Activated CD4-positive, alpha-beta T cell treated with anti-CD3 and anti-CD28 coated beads, Interleukin-2, amount 50 U/mL, for 48 hours (primary cell): Measurements from ENCODE around the gene GDA.

Experiments used
- DNase-seq, 2 experiments: peaks; one replicate each; pipeline ENCODE4 v3.0.0-alpha.2; 2020

The GDA gene

GRCh38 chr9:72150661-72151060, 1.4 kb downstream of the GDA start:
- DNase-seq: no peak

GRCh38 chr9:72151104-72151503, 1.9 kb downstream of the GDA start:
- DNase-seq: no peak

- no peak for DNase-seq
Measured at GRCh38 chr9:72154468-72155285, 5.4 kb downstream of the GDA start.

DNA sequence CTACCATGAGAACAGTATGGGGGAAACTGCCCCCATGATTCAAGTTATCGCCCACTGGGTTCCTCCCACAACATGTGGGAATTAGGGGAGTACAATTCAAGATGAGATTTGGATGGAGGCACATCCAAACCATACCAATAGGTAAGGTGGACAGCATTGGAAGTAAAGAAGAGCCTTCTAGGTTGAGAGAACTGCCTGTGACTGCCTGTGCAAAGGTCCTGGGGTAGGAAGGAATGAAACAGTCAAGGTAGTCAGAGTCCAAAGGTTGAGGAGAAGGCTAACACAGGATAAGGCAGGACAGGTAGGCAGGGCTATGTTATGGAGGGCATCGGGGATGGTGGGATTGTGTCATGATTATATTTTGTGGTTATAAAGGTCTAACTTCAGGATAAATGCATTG, 6.1 kb downstream of the GDA start:
- no peak for DNase-seq

- no peak for DNase-seq
Measured at GRCh38 chr9:72156586-72156985, 7.3 kb downstream of the GDA start.

DNA sequence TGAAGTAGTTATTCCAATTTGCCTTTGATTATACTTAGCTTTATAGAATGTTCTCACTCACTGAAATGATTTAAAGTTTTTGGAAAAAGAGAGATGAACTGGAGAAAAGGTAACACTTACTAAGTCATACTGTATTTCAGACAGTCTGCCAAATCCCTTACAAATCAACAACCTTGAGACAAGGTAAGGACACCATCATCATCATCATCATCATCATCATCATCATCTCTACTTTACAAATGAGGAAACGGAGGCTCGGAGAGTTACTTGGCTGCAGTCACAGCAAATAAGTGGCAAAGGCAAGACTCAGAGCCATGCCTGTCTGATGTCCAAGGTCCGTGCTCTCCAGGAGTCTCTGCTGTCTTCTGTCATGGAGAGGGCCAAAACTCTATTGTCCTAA, 9.4 kb downstream of the GDA start:
- no peak for DNase-seq

- no peak for DNase-seq
Measured at GRCh38 chr9:72160446-72161123, 11.3 kb downstream of the GDA start.

DNA sequence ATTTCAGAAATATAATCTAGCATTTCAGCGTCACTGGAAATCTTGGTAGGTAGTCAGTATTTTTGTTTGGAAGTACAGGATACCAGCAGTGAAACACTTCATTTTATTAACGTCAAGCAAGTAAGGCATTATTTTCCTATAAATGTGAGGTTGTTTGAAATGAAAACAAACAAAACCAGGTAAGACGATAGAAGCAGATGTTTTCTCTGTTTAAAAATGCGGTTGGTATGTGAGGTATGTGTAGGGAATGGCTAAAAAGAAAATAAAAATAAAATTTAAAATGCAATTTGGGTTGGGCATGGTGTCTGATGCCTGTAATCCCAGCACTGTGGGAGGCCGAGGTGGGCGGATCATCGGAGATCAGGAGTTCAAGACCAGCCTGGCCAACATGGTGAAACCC, 16.1 kb downstream of the GDA start:
- DNase-seq: no peak

GRCh38 chr9:72165821-72166547, 16.7 kb downstream of the GDA start:
- no peak for DNase-seq

GRCh38 chr9:72168075-72168474, 18.8 kb downstream of the GDA start:
- no peak for DNase-seq

DNA sequence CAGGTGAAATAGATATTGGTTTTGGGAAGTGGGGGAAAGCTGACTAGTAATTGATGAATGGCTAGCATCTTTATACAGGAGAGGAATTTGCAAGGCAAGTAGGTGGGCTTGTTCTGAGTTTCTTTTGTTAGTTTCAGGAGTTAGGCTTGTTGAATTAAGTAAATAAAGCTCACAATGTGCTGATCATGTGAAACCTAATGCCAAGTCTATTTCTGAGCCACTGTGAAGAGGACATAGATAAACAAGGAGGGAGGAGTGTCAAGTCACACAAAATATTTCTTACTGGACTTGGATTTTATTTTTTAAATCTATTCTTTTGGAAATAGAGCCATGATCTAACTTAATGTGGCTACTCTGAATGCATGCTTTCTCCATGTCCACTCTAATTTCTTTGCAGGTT, 19.9 kb downstream of the GDA start:
- no peak for DNase-seq

GRCh38 chr9:72173080-72173479, 23.8 kb downstream of the GDA start:
- no peak for DNase-seq

DNA sequence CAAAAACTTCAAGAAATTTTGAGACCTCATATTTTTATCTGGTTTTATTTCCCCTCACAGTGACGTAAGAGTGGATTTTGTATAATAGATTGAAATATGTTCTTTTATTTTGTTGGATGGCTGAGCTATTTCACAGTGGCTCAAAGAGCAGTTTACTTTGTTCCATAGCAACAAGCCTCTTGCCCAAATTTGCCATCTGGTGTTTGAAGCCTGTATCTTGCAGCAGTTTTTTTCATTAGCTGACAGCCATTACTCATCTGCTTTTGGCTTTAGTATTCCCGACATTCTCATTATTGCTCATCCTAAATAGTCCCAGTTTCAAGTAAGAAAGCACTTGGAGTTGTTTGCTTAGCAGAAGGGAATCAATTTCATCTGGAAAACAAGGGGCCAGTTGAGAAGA, 36.3 kb downstream of the GDA start:
- no peak for DNase-seq

DNA sequence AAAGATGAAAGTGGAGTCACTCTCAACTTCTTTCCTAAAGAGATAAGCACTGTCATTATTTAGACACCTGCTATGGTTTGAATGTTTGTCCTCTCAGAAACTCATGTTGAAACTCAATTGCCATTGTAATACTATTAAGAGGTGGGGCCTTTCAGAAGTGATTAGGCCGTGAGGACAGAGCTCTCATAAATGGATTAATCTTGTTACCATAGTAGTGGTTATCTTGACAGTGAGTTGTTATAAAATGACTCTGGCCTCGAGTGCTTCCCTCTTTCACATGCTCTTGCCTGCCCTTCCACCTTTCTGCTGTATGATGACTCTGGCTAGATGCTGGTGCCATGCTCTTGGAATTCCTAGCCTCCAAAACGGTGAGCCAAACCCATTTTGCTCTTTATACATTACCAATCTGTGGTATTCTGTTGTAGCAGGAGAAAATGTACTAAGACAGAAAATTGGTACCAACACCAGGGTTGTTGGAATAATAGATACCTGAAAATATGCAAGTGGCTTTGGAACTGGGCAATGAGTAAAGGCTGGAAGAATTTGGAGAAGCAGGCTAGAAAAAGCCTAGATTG, 38.0 kb downstream of the GDA start:
- no peak for DNase-seq

DNA sequence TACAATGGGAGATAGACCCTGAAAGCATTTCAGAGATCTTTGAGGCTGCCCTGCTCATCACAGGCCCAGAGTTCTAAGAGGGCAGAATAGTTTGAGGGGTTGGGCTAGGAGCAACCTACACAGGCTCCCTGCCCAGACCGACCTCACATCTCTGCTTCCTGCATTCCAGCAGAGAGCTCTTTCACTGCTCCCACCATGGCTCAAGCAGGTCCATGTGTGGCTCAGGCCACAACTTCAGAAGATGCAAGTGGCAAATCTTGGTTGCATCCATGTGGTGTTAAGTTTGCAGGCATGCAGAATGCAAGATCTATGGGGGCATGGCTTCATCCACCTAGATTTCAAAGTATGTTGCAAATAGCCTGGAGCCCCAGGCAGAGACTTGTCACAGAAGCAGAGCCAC, 39.0 kb downstream of the GDA start:
- no peak for DNase-seq

DNA sequence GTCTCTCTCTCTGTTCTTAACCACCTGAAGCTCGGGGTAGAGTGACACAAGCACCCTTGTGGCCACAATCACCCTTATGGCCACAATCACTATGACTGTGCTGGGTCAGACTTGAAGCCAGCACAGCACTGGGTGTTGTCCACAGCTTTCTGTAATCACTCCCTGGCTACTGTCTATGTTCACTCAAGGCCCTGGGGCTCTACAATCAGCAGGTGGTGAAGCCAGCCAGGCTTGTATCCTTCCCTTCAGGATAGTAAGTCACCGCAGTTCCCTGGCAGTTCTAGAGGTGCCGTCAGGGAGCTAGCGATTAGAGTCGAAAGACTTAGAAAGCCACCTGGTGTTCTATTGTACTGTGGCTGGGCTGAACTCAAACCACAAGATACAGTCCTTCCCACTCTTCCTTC, 44.2 kb downstream of the GDA start:
- DNase-seq: no peak

- DNase-seq: no peak
Measured at GRCh38 chr9:72199238-72199637, 50.0 kb downstream of the GDA start.

- DNase-seq: no peak
Measured at GRCh38 chr9:72200452-72200851, 51.2 kb downstream of the GDA start.

DNA sequence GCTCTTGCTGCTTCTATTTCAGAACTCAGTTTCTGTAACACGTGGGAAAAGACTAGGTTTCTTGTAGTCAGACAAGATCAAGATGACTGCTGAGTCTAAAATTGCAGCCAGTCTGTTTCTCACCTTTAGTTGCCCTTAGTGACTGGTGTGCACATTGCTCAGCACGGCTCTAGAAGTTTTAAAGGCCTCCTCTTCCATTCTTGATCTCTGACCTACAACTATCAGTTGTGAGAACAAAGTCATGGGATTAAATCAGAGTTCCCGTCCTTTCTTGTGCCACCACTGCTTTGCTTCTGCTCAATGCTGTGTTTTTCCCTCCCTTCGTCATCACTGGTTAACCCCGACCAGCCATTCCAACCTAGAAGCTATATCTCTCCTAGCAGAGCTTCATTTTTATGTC, 52.8 kb downstream of the GDA start:
- no peak for DNase-seq

- no peak for DNase-seq
Measured at GRCh38 chr9:72203205-72203803, 54.1 kb downstream of the GDA start.

DNA sequence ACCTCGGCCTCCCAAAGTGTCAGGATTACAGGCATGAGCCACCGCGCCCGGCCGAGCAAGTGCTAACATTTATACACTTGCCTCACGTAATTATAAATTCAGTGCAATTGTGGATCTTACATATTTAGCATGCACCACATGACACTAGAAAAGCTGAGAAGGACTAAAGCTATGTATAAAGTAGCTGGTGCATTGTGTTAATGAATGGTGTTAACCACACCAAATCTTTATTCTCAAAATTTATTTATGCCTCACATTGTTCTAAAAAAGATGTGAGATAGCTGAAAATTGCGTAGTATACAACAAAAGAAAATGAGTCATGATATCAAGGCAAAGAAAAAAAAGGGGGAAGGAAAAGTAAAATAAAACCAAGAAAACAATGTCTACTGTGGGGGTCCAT, 54.8 kb downstream of the GDA start:
- no peak for DNase-seq

DNA sequence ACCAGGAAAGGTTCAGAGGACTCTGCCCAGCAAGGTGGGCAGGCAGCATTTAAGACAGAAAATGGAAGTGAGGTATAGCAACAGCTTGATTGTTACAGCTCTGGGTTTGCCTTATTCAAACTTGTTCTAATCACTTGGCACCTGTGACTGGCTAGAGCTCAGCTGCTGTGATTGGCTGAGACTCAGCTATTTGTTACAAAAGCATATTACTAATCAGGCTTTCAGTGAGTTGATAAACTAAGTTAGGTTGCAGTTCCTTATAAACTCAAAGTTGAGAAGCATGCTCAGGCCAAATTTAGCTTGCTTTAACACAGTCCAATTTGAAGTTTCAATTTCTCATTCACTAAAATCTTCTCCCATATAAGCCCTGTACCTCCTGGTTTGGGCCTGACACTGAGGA, 56.3 kb downstream of the GDA start:
- no peak for DNase-seq

- DNase-seq: no peak
Measured at GRCh38 chr9:72207278-72207677, 58.0 kb downstream of the GDA start.
